ENCODE data around the gene UBFD1. TPM values are rescaled to one million over a fixed set of nuclear protein-coding genes. Genes with fewer than 3 reads are reported as not detected.
"Not testable (repeated sequence)": the region's sequence is repeated elsewhere in the genome, so short reads cannot be mapped to it uniquely, and the experiment has no call there.

Gene UBFD1
- total RNA-seq, 1 experiment from 2014 or later = 172 TPM

- no peak for DNase-seq (ENCODE audit: low read depth)
These were observed 32.6 kb upstream of the UBFD1 start for GRCh38 chr16:23524886-23525285.

GRCh38 chr16:23527961-23528643 is 29.4 kb upstream of the UBFD1 start:
- DNase-seq (ENCODE audit: low read depth) = no peak

GRCh38 chr16:23528644-23529310 is 28.8 kb upstream of the UBFD1 start:
- DNase-seq (ENCODE audit: low read depth) = no peak

GRCh38 chr16:23530062-23530461 is 27.5 kb upstream of the UBFD1 start:
- no peak for DNase-seq (ENCODE audit: low read depth)

- no peak for DNase-seq (ENCODE audit: low read depth)
These were observed 25.1 kb upstream of the UBFD1 start for GRCh38 chr16:23532448-23532847.

GRCh38 chr16:23534868-23535860 is 22.4 kb upstream of the UBFD1 start:
- DNase-seq (ENCODE audit: low read depth) = no peak

GRCh38 chr16:23535901-23536300 is 21.6 kb upstream of the UBFD1 start:
- no peak for DNase-seq (ENCODE audit: low read depth)

- DNase-seq (ENCODE audit: low read depth) = no peak
These were observed 20.1 kb upstream of the UBFD1 start for GRCh38 chr16:23537390-23537789.

- DNase-seq (ENCODE audit: low read depth) = no peak
These were observed 18.6 kb upstream of the UBFD1 start for GRCh38 chr16:23538919-23539278.

GRCh38 chr16:23539984-23540816 is 17.3 kb upstream of the UBFD1 start:
- DNase-seq (ENCODE audit: low read depth) = no peak

GRCh38 chr16:23540817-23541178 is 16.7 kb upstream of the UBFD1 start:
- DNase-seq (ENCODE audit: low read depth) = not testable (repeated sequence)

- no peak for DNase-seq (ENCODE audit: low read depth)
These were observed 13.1 kb upstream of the UBFD1 start for GRCh38 chr16:23544436-23544835.

GRCh38 chr16:23549938-23550337 is 7.6 kb upstream of the UBFD1 start:
- no peak for DNase-seq (ENCODE audit: low read depth)

GRCh38 chr16:23552161-23552560 is 5.4 kb upstream of the UBFD1 start:
- no peak for DNase-seq (ENCODE audit: low read depth)

- DNase-seq (ENCODE audit: low read depth) = no peak
These were observed 3.0 kb upstream of the UBFD1 start for GRCh38 chr16:23554536-23554935.

- DNase-seq (ENCODE audit: low read depth) = peak; percentile 14
These were observed 514 bp downstream of the UBFD1 start for GRCh38 chr16:23557779-23558702.

GRCh38 chr16:23561586-23561985 is 4.1 kb downstream of the UBFD1 start:
- DNase-seq (ENCODE audit: low read depth) = no peak

- no peak for DNase-seq (ENCODE audit: low read depth)
These were observed 5.0 kb downstream of the UBFD1 start for GRCh38 chr16:23562505-23562904.

GRCh38 chr16:23563186-23563585 is 5.7 kb downstream of the UBFD1 start:
- DNase-seq (ENCODE audit: low read depth) = no peak
